Measurements from ENCODE around the gene PLPP3.
"Not testable (repeated sequence)": the region's sequence is repeated elsewhere in the genome, so short reads cannot be mapped to it uniquely, and the experiment has no call there.

PLPP3 gene

DNA sequence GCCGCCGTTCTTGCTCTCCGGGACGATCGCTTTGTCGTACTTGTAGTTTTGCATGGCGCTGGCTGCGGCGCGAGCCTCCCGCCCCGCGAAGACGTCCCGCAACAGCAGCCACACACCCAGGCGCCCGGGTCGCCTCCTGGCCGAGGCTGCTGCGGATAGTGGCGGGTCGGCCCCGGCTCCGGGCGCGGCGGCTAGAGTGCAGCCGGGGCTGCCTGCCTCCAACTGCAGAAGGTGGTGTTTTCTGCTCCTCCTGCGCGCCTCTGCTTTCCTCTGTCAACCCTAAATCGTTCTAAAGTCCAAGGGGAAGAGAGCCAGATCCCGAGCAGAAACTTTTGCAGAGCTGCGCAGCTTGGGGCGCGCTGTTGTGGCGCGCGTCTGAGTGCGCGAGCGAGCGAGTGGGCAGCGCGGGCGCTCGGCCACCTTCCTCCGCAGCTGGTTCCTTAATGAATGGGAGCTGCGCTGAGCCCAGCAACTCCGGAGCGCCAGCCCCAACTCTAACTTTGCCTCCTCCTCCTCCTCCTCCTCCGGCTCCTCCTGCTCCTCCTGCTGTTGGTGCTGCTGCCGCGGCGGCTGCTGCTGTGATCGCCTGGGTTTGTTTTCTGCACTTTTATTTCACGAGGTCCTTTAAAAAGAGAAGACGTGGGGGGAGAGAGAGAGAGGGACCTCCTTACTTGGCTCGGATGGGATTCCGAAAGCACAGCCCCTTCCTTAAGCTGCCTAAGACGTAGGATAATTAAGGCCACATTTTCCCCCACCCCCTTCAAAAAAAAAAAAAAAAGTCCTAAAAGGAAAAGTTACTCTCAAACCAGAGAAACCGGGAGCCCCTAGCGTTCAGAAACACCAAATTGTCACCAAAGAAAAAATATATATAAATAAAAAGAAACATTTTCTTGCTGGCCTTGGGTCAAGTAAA is at the start of gene PLPP3:
Gene PLPP3 (minus strand): TSS at position 601 of the 913 bp plus-strand sequence. CDS start 547 bp downstream, at position 54.
- H3K9me3 ChIP-seq (ENCODE audit: low read length) = peaks cover under 1% of the 10 kb centered on the region
- H3K36me3 ChIP-seq (ENCODE audit: insufficient read depth, low read length) = no peaks in the 10 kb centered on the region
- peak within 1 kb of the TSS; percentile 74 for H3K4me3 ChIP-seq (ENCODE audit: low read length)
- peaks cover 32% of the 10 kb centered on the region for H3K4me1 ChIP-seq (ENCODE audit: insufficient read depth, low read length)
- H3K27me3 ChIP-seq (ENCODE audit: insufficient read depth, low read length) = no peaks in the 10 kb centered on the region
- H2AFZ ChIP-seq (ENCODE audit: low read depth, low read length) = peak within 1 kb of the TSS; percentile 66

DNA sequence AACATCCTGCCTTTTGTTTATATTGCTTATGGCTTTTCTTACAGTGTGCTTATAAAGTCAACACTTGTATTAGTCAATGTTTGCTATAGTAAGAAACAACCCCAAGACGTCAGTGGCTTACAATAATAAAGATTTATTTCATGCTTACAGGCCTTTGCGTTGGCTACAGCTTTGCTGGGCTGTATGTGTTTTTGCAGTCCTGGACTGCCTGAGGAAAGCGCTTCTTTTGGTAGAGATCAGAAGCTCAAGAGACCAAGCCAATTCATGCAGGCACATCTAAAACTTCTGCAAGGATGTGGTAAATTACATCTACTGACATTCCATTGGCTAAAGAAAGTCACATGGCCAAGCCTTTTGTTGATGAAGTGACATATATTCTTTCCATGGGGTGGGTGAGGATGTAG is 48.3 kb upstream of the PLPP3 start:
- Histone ChIP-seq H3K27me3 (ENCODE audit: insufficient read depth, low read length) (no peaks in the 10 kb centered on the region), H3K9me3 (ENCODE audit: low read length) (no peaks in the 10 kb centered on the region), H2AFZ (ENCODE audit: low read depth, low read length) (no peak overlapping the region), H3K36me3 (ENCODE audit: insufficient read depth, low read length) (no peaks in the 10 kb centered on the region), H3K4me3 (ENCODE audit: low read length) (no peak overlapping the region), H3K4me1 (ENCODE audit: insufficient read depth, low read length) (no peaks in the 10 kb centered on the region)

DNA sequence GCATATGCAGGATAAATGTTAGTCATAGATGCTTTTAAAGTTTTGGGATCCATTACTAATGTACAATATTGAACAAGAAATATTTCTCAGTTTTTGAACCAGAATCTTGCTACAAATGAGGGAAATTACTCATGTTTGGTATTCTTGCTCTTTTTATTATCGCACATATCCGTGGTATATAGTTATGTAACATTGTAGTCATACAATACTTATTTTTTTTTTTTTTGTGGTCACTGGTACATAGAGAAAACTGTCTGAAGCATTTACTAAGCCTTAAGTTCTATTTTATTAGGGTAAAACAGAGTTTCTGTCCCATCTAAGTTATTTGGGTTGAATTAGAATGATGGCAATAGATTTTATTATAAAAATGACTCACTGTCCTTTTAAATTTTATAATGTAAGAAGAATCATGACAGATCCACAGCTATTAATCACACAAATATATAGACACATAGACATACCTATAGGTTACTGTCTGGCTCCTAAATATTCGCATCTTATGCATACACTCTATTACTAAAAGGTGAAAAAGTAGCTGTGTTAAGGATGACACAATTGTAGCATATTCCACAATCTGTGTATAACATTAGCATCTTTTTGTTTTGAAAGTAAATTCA is 47.8 kb upstream of the PLPP3 start:
- Histone ChIP-seq H3K4me1 (ENCODE audit: insufficient read depth, low read length) (no peaks in the 10 kb centered on the region), H3K9me3 (ENCODE audit: low read length) (no peaks in the 10 kb centered on the region), H3K4me3 (ENCODE audit: low read length) (no peak overlapping the region), H3K36me3 (ENCODE audit: insufficient read depth, low read length) (no peaks in the 10 kb centered on the region), H2AFZ (ENCODE audit: low read depth, low read length) (no peak overlapping the region), H3K27me3 (ENCODE audit: insufficient read depth, low read length) (no peaks in the 10 kb centered on the region)

DNA sequence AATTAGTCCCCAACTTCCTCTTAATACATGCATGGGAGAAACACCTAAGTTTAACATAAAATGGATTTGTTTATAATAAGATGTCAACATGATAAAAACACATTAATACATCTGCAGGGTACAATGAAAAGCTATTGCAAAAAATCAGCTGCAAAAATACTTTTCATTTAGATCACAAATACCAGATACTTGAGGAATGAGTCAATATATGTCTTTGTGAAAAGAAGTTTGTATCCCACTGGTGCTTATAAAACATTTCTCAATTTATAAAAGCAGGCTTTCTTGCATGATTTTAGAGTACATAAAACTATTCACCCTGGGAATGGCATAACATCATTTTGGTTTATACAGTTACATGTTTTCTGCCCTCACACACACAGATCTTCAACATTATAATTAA is 47.2 kb upstream of the PLPP3 start:
- Histone ChIP-seq H2AFZ (ENCODE audit: low read depth, low read length) (no peak overlapping the region), H3K4me3 (ENCODE audit: low read length) (no peak overlapping the region), H3K4me1 (ENCODE audit: insufficient read depth, low read length) (no peaks in the 10 kb centered on the region), H3K9me3 (ENCODE audit: low read length) (no peaks in the 10 kb centered on the region), H3K36me3 (ENCODE audit: insufficient read depth, low read length) (no peaks in the 10 kb centered on the region), H3K27me3 (ENCODE audit: insufficient read depth, low read length) (no peaks in the 10 kb centered on the region)

DNA sequence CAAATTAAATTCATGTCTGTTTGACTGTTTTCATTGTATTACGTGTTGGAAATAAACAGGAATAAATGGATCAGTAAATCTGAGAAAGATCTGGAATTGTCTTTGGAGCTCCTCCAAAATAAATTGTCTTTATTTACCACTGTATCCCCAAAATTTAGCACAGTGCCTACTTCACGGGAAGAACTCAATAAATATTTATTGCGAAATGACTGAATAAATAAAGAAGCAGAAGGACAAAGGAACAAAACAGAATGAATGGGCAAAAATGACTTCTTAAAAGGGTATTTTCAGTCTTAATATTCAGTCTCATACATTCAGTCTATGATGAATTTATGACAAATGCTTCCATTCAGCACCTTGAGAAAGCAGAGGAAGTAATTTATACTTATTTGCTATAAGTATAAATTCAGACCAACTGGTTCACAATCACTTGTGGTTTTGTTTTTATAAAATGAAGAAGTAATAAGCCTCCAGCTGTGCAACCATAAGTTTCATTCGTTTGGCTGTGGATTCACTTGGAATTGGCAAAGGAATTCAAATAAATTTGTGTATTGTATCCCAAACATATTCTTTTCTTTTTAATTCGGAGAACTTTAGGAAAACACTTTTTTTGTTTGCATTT is 46.6 kb upstream of the PLPP3 start:
- Histone ChIP-seq H3K9me3 (ENCODE audit: low read length) (no peaks in the 10 kb centered on the region), H3K4me3 (ENCODE audit: low read length) (no peak overlapping the region)

DNA sequence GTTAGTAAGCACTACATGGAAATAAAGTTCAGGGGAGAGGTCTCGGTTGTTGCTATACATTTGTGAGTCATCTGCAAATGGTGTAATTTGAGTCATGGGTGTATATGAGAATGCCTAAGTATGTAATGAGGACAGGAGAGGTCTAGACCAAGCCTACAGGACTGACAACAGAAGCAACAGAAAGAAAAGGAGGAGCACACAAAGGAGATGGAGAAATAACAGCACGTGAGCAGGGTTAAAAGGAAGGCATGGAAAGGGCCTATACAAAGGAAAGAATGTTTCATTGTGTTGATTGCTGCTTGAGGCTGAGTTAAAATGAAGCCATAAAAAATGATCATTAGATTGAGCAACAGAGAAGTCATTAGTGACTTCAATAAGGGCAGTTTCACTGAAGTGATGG is 37.8 kb upstream of the PLPP3 start:
- no peaks in the 10 kb centered on the region for H3K27me3 ChIP-seq (ENCODE audit: insufficient read depth, low read length)
- H2AFZ ChIP-seq (ENCODE audit: low read depth, low read length) = peak overlapping the region; percentile 8

More for the DNA sequence above, 46.6 kb upstream of the PLPP3 start:
- Histone ChIP-seq H3K27me3 (ENCODE audit: insufficient read depth, low read length) (no peaks in the 10 kb centered on the region), H2AFZ (ENCODE audit: low read depth, low read length) (no peak overlapping the region), H3K36me3 (ENCODE audit: insufficient read depth, low read length) (no peaks in the 10 kb centered on the region), H3K4me1 (ENCODE audit: insufficient read depth, low read length) (no peaks in the 10 kb centered on the region)

DNA sequence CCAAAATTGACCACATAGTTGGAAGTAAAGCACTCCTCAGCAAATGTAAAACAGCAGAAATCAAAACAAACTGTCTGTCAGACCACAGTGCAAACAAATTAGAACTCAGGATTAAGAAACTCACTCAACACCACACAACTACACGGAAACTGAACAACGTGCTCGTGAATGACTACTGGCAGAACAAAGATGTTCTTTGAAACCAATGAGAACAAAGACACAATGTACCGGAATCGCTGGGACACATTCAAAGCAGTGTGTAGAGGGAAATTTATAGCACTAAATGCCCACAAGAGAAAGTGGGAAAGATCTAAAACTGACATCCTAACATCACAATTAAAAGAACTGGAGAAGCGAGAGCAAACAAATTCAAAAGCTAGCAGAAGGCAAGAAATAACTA is 31.4 kb upstream of the PLPP3 start:
- H3K4me3 ChIP-seq (ENCODE audit: low read length); H3K36me3 ChIP-seq (ENCODE audit: insufficient read depth, low read length); H3K4me1 ChIP-seq (ENCODE audit: insufficient read depth, low read length); H3K9me3 ChIP-seq (ENCODE audit: low read length); H3K27me3 ChIP-seq (ENCODE audit: insufficient read depth, low read length); H2AFZ ChIP-seq (ENCODE audit: low read depth, low read length): not testable (repeated sequence)

More for the DNA sequence above, 37.8 kb upstream of the PLPP3 start:
- H3K4me3 ChIP-seq (ENCODE audit: low read length) = no peak overlapping the region
- no peaks in the 10 kb centered on the region for H3K36me3 ChIP-seq (ENCODE audit: insufficient read depth, low read length)
- no peaks in the 10 kb centered on the region for H3K9me3 ChIP-seq (ENCODE audit: low read length)
- peaks cover 14% of the 10 kb centered on the region for H3K4me1 ChIP-seq (ENCODE audit: insufficient read depth, low read length)

DNA sequence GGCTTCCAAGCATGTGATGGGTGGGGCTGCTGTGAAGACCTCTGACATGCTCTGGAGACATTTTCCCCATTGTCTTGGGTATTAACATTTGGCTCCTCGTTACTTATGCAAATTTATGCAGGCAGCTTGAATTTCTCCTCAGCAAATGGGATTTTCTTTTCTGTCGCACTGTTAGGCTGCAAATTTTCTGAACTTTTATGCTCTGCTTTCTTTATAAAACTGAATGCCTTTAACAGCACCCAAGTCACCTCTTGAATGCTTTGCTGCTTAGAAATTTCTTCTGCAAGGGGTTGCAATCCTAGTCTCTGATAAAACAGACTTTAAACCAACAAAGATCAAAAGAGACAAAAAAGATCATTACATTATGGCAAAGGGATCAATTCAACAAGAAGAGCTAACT is 30.7 kb upstream of the PLPP3 start:
- not testable (repeated sequence) for H3K4me1 ChIP-seq (ENCODE audit: insufficient read depth, low read length); H3K9me3 ChIP-seq (ENCODE audit: low read length); H3K4me3 ChIP-seq (ENCODE audit: low read length); H3K27me3 ChIP-seq (ENCODE audit: insufficient read depth, low read length); H3K36me3 ChIP-seq (ENCODE audit: insufficient read depth, low read length); H2AFZ ChIP-seq (ENCODE audit: low read depth, low read length)

DNA sequence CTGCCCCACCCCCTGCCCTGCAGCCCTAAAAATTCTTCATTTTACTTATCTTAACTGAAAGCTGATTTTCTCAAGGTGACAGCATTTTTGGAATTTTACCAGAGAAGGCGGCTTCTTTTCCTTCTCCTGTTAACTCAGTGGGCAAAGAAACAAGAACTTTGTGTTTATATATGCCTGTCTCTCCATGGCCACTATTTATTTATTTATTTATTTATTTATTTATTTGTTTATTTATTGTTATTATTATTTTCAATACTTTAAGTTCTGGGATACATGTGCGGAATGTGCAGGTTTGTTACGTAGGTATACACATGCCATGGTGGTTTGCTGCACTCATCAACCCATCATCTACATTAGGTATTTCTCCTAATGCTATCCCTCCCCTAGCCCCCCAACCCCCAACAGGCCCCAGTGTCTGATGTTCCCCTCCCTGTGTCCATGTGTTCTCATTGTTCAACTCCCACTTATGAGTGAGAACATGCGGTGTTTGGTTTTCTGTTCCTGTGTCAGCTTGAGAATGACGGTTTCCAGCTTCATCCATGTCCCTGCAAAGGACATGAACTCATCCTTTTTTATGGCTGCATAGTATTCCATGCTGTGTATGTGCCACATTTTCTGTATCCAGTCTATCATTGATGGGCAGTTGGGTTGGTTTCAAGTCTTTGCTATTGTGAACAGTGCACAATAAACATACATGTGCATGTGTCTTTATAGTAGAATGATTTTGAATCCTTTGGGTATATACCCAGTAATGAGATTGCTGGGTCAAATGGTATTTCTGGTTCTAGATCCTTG is 16.2 kb upstream of the PLPP3 start:
- H3K4me1 ChIP-seq (ENCODE audit: insufficient read depth, low read length); H3K4me3 ChIP-seq (ENCODE audit: low read length); H3K9me3 ChIP-seq (ENCODE audit: low read length); H2AFZ ChIP-seq (ENCODE audit: low read depth, low read length); H3K27me3 ChIP-seq (ENCODE audit: insufficient read depth, low read length); H3K36me3 ChIP-seq (ENCODE audit: insufficient read depth, low read length): not testable (repeated sequence)

DNA sequence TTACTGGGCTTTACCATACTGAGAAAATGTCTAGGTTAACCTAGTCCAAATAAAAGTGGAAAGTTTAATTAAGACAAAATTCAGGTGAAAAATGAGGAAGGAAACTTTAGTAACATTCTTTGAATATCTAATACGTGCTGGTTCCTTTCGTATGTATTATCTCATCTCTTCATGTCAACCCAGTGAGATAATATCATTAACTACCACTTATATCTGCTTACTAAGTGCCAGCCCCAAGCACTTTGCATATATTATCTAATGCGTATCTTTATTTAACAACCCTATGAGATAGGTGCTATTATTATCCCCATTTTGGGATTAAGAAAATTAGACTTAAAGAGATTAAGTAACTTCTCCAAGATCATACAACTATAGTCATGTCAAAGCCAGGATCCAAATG is 12.5 kb upstream of the PLPP3 start:
- Histone ChIP-seq H3K9me3 (ENCODE audit: low read length) (no peaks in the 10 kb centered on the region), H3K27me3 (ENCODE audit: insufficient read depth, low read length) (no peaks in the 10 kb centered on the region), H3K4me1 (ENCODE audit: insufficient read depth, low read length) (no peaks in the 10 kb centered on the region), H3K36me3 (ENCODE audit: insufficient read depth, low read length) (no peaks in the 10 kb centered on the region), H3K4me3 (ENCODE audit: low read length) (no peak overlapping the region), H2AFZ (ENCODE audit: low read depth, low read length) (no peak overlapping the region)

DNA sequence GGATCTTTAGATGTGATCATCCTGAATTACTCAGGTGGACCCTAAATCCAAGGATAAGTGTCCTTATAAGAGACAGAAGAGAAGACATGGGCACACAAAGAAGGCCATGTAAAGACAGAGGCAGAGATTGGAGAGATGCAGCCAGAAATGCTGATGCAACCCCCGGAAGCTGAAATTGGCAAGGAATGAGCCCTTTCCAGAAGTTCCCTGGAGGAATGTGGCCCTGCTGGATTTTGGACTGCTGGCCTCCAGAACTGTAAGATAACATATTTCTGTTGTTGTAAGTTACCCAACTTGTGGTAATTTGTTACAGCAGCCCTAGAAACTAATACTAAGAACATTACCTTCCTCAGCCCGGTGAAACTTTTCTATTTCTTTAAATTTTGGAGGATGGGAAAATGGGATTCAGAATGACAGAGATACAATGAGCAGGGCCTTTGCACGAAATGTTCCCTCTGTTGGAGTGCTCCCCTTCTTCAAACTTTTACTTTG is 11.2 kb upstream of the PLPP3 start:
- H3K4me1 ChIP-seq (ENCODE audit: insufficient read depth, low read length) = no peaks in the 10 kb centered on the region
- H3K9me3 ChIP-seq (ENCODE audit: low read length) = no peaks in the 10 kb centered on the region
- H2AFZ ChIP-seq (ENCODE audit: low read depth, low read length) = no peak overlapping the region
- no peak overlapping the region for H3K4me3 ChIP-seq (ENCODE audit: low read length)
- H3K27me3 ChIP-seq (ENCODE audit: insufficient read depth, low read length) = no peaks in the 10 kb centered on the region
- H3K36me3 ChIP-seq (ENCODE audit: insufficient read depth, low read length) = no peaks in the 10 kb centered on the region

DNA sequence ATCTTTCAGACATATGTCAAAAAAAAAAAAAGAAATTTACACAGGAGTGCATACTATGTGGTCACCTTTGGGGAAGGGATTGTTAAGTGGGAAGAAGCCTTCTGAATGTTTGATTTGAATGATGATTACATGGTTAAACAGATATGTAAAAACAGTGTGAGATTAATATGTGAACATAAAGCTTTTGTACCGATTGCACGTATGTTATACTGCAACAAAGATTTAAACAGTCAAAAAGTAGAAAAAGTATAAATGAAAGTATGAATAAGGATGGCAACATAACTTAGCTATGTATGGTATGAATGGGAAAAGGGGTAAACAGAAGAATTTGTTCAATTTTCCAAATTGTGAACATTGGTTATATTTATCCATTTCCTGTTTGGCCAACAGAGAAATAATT is 10.0 kb upstream of the PLPP3 start:
- Histone ChIP-seq H3K4me1 (ENCODE audit: insufficient read depth, low read length) (no peaks in the 10 kb centered on the region), H2AFZ (ENCODE audit: low read depth, low read length) (no peak overlapping the region), H3K27me3 (ENCODE audit: insufficient read depth, low read length) (no peaks in the 10 kb centered on the region), H3K4me3 (ENCODE audit: low read length) (no peak overlapping the region), H3K9me3 (ENCODE audit: low read length) (no peaks in the 10 kb centered on the region), H3K36me3 (ENCODE audit: insufficient read depth, low read length) (no peaks in the 10 kb centered on the region)

Data from neuron (in vitro differentiated cells).